Measurements from ENCODE around the gene BTG2.
A peak's percentile ranks its signal among the peaks of the same experiment; 100 is the strongest.

BTG2 gene

DNA sequence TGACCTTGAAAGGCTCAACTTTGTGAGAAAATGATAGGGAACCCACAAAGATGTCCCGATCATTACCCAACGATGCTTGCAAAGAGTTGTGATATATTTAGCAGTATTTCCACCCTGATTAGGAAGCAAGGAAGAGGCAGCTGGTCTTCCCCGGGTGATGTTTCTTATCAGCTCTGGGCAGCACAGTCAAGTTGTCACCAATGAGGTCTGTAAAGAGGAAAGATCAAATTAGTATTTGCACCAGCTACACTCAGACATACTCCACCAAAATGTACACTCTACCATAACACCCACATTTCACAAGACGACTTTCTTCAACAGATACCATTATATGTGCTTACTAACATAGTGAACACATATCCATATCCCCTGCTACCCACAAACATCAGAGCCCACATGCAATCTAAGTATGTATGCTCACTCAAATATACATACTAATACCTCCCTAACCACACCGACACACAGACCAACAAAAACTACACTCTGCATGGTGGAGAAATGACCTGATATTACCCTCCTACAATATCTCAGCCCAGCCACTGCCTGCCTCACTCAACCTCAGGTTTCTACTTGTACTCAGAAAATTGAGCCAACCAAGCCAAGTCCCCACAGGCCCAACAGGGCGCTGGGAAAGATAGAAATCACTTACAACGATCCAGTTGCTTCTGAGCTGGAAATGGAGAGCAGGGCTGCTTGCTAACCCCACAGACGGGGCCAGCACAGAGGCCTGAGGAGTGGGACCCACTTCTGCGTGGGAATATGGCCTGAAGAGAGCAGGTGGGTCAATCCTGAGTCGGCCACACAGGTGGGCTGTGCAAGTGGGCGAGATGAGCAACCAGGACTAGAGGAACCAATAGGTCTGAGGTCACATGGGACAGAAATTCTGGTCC lies 4.6 kb upstream of the BTG2 start:
- Histone ChIP-seq H3K9ac (ENCODE audit: low read depth, low read length, poor library complexity, severe bottlenecking) (peak overlapping the region; percentile 32), H3F3A (ENCODE audit: low read depth) (peaks cover 8% of the 10 kb centered on the region; the same call in 1 of the 2 replicates)

DNA sequence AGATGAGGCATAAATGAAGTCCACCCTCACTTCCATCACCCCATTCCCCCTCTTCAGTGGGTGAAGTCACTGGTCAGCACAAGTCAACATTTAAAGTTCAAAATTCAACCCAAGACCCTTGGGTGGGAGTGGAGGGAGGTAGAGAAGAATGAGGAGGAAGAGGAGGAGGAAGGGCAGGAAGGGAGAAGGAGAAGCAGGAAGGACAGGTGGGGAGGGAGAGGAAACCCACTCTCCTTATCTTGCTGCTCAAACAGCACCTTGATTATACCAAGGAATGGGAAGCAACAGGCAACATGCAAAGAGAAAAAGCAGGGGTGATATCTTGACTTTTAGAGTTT lies 4.0 kb upstream of the BTG2 start:
- peak overlapping the region; percentile 16 for H3K4me3 ChIP-seq (ENCODE audit: low read length, poor library complexity, severe bottlenecking)
- H3F3A ChIP-seq (ENCODE audit: low read depth): peaks cover 8% of the 10 kb centered on the region; the same call in 1 of the 2 replicates
- peaks cover 70% of the 10 kb centered on the region for H3K4me1 ChIP-seq (ENCODE audit: insufficient read depth, low read length, poor library complexity, severe bottlenecking)
- peak overlapping the region; percentile 66 for H3K4me2 ChIP-seq (ENCODE audit: low read depth, low read length, poor library complexity, severe bottlenecking)
- no peaks in the 10 kb centered on the region for H3K9me2 ChIP-seq (replicated peaks; ENCODE audit: low read depth, low read length)
- H2AFZ ChIP-seq (ENCODE audit: low read length): no peak overlapping the region
- peaks cover 8% of the 10 kb centered on the region; the same call in 1 of the 2 replicates for H3K36me3 ChIP-seq (ENCODE audit: insufficient read depth, low read length)
- TF ChIP-seq, protein P1, sequence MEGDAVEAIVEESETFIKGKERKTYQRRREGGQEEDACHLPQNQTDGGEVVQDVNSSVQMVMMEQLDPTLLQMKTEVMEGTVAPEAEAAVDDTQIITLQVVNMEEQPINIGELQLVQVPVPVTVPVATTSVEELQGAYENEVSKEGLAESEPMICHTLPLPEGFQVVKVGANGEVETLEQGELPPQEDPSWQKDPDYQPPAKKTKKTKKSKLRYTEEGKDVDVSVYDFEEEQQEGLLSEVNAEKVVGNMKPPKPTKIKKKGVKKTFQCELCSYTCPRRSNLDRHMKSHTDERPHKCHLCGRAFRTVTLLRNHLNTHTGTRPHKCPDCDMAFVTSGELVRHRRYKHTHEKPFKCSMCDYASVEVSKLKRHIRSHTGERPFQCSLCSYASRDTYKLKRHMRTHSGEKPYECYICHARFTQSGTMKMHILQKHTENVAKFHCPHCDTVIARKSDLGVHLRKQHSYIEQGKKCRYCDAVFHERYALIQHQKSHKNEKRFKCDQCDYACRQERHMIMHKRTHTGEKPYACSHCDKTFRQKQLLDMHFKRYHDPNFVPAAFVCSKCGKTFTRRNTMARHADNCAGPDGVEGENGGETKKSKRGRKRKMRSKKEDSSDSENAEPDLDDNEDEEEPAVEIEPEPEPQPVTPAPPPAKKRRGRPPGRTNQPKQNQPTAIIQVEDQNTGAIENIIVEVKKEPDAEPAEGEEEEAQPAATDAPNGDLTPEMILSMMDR (conservative IDR thresholded peaks at IDR 0.05; ENCODE audit: low read length): no peak
- no peak for TF ChIP-seq EZH2phosphoT487 (IDR thresholded peaks at IDR 0.05; ENCODE audit: borderline replicate concordance)
- H4K20me1 ChIP-seq (ENCODE audit: insufficient read depth, low read length, poor library complexity, severe bottlenecking): peaks cover 9% of the 10 kb centered on the region
- H3K27me3 ChIP-seq (ENCODE audit: insufficient read depth, low read length, poor library complexity, severe bottlenecking): peaks cover 9% of the 10 kb centered on the region
- no peaks in the 10 kb centered on the region for H3K9me3 ChIP-seq (ENCODE audit: insufficient read depth, low read depth, low read length)
- H3K79me2 ChIP-seq (ENCODE audit: insufficient read depth, low read length): peaks cover 22% of the 10 kb centered on the region
- peak overlapping the region; percentile 32 for H3K9ac ChIP-seq (ENCODE audit: low read depth, low read length, poor library complexity, severe bottlenecking)

More for the DNA sequence above, 4.6 kb upstream of the BTG2 start:
- Histone ChIP-seq H3K36me3 (ENCODE audit: insufficient read depth, low read length) (peaks cover 2% of the 10 kb centered on the region; the same call in 1 of the 2 replicates), H4K20me1 (ENCODE audit: insufficient read depth, low read length, poor library complexity, severe bottlenecking) (peaks cover 3% of the 10 kb centered on the region), H3K9me2 (replicated peaks; ENCODE audit: low read depth, low read length) (no peaks in the 10 kb centered on the region), H3K4me3 (ENCODE audit: low read length, poor library complexity, severe bottlenecking) (peak overlapping the region; percentile 16), H3K27me3 (ENCODE audit: insufficient read depth, low read length, poor library complexity, severe bottlenecking) (peaks cover 3% of the 10 kb centered on the region), H3K4me2 (ENCODE audit: low read depth, low read length, poor library complexity, severe bottlenecking) (peak overlapping the region; percentile 66), H3K9me3 (ENCODE audit: insufficient read depth, low read depth, low read length) (no peaks in the 10 kb centered on the region), H2AFZ (ENCODE audit: low read length) (0 out of 2 replicates have a peak overlapping the region, but pooled peaks have one; percentile 13), H3K4me1 (ENCODE audit: insufficient read depth, low read length, poor library complexity, severe bottlenecking) (peaks cover 76% of the 10 kb centered on the region), H3K79me2 (ENCODE audit: insufficient read depth, low read length) (peaks cover 16% of the 10 kb centered on the region)
- TF ChIP-seq, protein P1 (conservative IDR thresholded peaks at IDR 0.05; ENCODE audit: low read length): no peak
- no peak for TF ChIP-seq EZH2phosphoT487 (IDR thresholded peaks at IDR 0.05; ENCODE audit: borderline replicate concordance)

DNA sequence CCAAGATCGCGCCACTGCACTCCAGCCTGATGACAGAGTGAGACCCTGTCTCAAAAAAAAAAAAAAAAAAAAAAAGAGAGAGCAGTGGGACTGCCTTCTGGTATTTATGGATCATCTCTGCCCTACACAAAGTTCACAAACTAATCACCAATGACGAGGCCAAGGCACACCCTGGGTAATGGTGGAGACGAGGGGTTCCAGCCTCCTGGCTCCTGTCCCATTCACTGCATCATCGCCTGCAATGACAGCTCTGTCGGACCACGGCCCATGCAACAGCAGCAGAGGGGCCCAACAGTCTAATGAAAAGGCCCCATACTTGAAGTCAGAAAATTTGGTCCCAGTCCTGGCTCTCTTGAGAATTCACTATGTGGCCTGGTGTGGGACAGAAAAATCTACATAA lies 2.9 kb upstream of the BTG2 start:
- H3K27me3 ChIP-seq (ENCODE audit: insufficient read depth, low read length, poor library complexity, severe bottlenecking): peaks cover 19% of the 10 kb centered on the region
- TF ChIP-seq, protein P1 (conservative IDR thresholded peaks at IDR 0.05; ENCODE audit: low read length): no peak
- TF ChIP-seq EZH2phosphoT487 (IDR thresholded peaks at IDR 0.05; ENCODE audit: borderline replicate concordance): no peak
- H2AFZ ChIP-seq (ENCODE audit: low read length): no peak overlapping the region
- peaks cover 34% of the 10 kb centered on the region for H3K79me2 ChIP-seq (ENCODE audit: insufficient read depth, low read length)
- no peaks in the 10 kb centered on the region for H3K9me3 ChIP-seq (ENCODE audit: insufficient read depth, low read depth, low read length)
- H3K36me3 ChIP-seq (ENCODE audit: insufficient read depth, low read length): peaks cover 17% of the 10 kb centered on the region
- H3K4me3 ChIP-seq (ENCODE audit: low read length, poor library complexity, severe bottlenecking): no peak overlapping the region
- H3F3A ChIP-seq (ENCODE audit: low read depth): peaks cover 8% of the 10 kb centered on the region; the same call in 1 of the 2 replicates
- no peak overlapping the region for H3K9ac ChIP-seq (ENCODE audit: low read depth, low read length, poor library complexity, severe bottlenecking)
- H3K4me2 ChIP-seq (ENCODE audit: low read depth, low read length, poor library complexity, severe bottlenecking): peak overlapping the region; percentile 2
- peaks cover 18% of the 10 kb centered on the region for H4K20me1 ChIP-seq (ENCODE audit: insufficient read depth, low read length, poor library complexity, severe bottlenecking)
- H3K4me1 ChIP-seq (ENCODE audit: insufficient read depth, low read length, poor library complexity, severe bottlenecking): peaks cover 62% of the 10 kb centered on the region
- H3K9me2 ChIP-seq (replicated peaks; ENCODE audit: low read depth, low read length): no peaks in the 10 kb centered on the region

All from Loucy (cell line).